ENCODE results near the gene NAT8L. TPM values are rescaled to one million over a fixed set of nuclear protein-coding genes. Genes with fewer than 3 reads are reported as not detected.

NAT8L gene
- polyA plus RNA-seq, 3 donors: 0.01 TPM; not detected in 2

GRCh38 chr4:2054217-2054616 lies 4.9 kb upstream of the NAT8L start:
- Histone ChIP-seq H3K4me1 (ENCODE audit: control insufficient read depth in 1 of 2, insufficient read depth in 2 of 2, low read length in 2 of 2) (peaks cover 3 to 6% of the 10 kb centered on the region in 2 donors), H3K36me3 (replicated peaks in 1 of 2; ENCODE audit: control insufficient read depth in 1 of 2, insufficient read depth in 2 of 2, low read length in 2 of 2) (no peaks in the 10 kb centered on the region), H3K27me3 (ENCODE audit: control insufficient read depth in 2 of 2, insufficient read depth in 2 of 2, low read length in 2 of 2) (peaks cover 21 to 73% of the 10 kb centered on the region in 2 donors), H3K79me2 (ENCODE audit: insufficient read depth, low read length) (no peaks in the 10 kb centered on the region), H3K9me3 (replicated peaks in 1 of 2; ENCODE audit: control insufficient read depth in 1 of 2, insufficient read depth in 1 of 2, low read length in 2 of 2) (peaks cover 0 to 5% of the 10 kb centered on the region in 2 donors), H3K27ac (ENCODE audit: low read depth in 1 of 2, low read length in 2 of 2) (no peak overlapping the region), H3K4me3 (replicated peaks in 1 of 3; ENCODE audit: low read depth in 2 of 3, low read length in 3 of 3) (no peak overlapping the region), H4K20me1 (ENCODE audit: insufficient read depth, low read length) (no peaks in the 10 kb centered on the region), H2AFZ (ENCODE audit: insufficient read depth, low read depth, low read length, poor library complexity, severe bottlenecking) (no peak overlapping the region), H3K4me2 (replicated peaks; ENCODE audit: extremely low read depth, low read length, poor library complexity, severe bottlenecking) (no peak overlapping the region), H3K9ac (ENCODE audit: insufficient read depth, low read length, poor library complexity, severe bottlenecking) (no peak overlapping the region)
- Mint-ChIP-seq H3K9me3 (peaks cover 0 to 7% (median 2%) of the 10 kb centered on the region in 7 donors), H3K4me1 (peaks cover 2% of the 10 kb centered on the region), H3K27ac (peak overlapping the region in 1 of 7 donors; percentile 13), H3K27me3 (ENCODE audit: low read depth in 3 of 3) (peaks cover 64 to 84% (median 66%) of the 10 kb centered on the region in 3 donors), H3K4me3 (peak overlapping the region in 1 of 2 donors; percentile 33), H3K36me3 (no peaks in the 10 kb centered on the region)
- intact Hi-C loops (cut with micrococcal nuclease): no loop called here
- no peak for DNase-seq
- WGBS (ENCODE audit: insufficient coverage): no CpG with 5 or more reads among the region's 6 CpGs
- TF ChIP-seq CTCF (IDR thresholded peaks at IDR 0.05): no peak

- no peak overlapping the region for H3K4me3 ChIP-seq (replicated peaks in 1 of 3; ENCODE audit: low read depth in 2 of 3, low read length in 3 of 3)
- Mint-ChIP-seq H3K27ac (no peak overlapping the region), H3K4me1 (peaks cover 2% of the 10 kb centered on the region), H3K27me3 (ENCODE audit: low read depth in 3 of 3) (peaks cover 51 to 82% (median 58%) of the 10 kb centered on the region in 3 donors), H3K4me3 (peak overlapping the region; percentile 7 to 82), H3K36me3 (no peaks in the 10 kb centered on the region), H3K9me3 (peaks cover 0 to 7% (median 2%) of the 10 kb centered on the region in 7 donors)
- no peaks in the 10 kb centered on the region for H4K20me1 ChIP-seq (ENCODE audit: insufficient read depth, low read length)
- H3K27ac ChIP-seq (ENCODE audit: low read depth in 1 of 2, low read length in 2 of 2): no peak overlapping the region
- WGBS (ENCODE audit: insufficient coverage): 78% methylated on average over 20 of the region's 26 CpGs
- no peak for DNase-seq
- no peak overlapping the region for H3K4me2 ChIP-seq (replicated peaks; ENCODE audit: extremely low read depth, low read length, poor library complexity, severe bottlenecking)
- no peaks in the 10 kb centered on the region for H3K36me3 ChIP-seq (replicated peaks in 1 of 2; ENCODE audit: control insufficient read depth in 1 of 2, insufficient read depth in 2 of 2, low read length in 2 of 2)
- H3K4me1 ChIP-seq (ENCODE audit: control insufficient read depth in 1 of 2, insufficient read depth in 2 of 2, low read length in 2 of 2): peaks cover 3 to 13% of the 10 kb centered on the region in 2 donors
- TF ChIP-seq CTCF (IDR thresholded peaks at IDR 0.05): no peak
- H3K79me2 ChIP-seq (ENCODE audit: insufficient read depth, low read length): no peaks in the 10 kb centered on the region
- intact Hi-C loops (cut with micrococcal nuclease): no loop called here
- H2AFZ ChIP-seq (ENCODE audit: insufficient read depth, low read depth, low read length, poor library complexity, severe bottlenecking): no peak overlapping the region
- H3K9me3 ChIP-seq (replicated peaks in 1 of 2; ENCODE audit: control insufficient read depth in 1 of 2, insufficient read depth in 1 of 2, low read length in 2 of 2): peaks cover 0 to 5% of the 10 kb centered on the region in 2 donors
- H3K9ac ChIP-seq (ENCODE audit: insufficient read depth, low read length, poor library complexity, severe bottlenecking): no peak overlapping the region
- H3K27me3 ChIP-seq (ENCODE audit: control insufficient read depth in 2 of 2, insufficient read depth in 2 of 2, low read length in 2 of 2): peaks cover 23 to 59% of the 10 kb centered on the region in 2 donors
Measured at GRCh38 chr4:2057382-2058065, 1.6 kb upstream of the NAT8L start.
